ENCODE results near the gene POMT1.

The POMT1 gene

DNA sequence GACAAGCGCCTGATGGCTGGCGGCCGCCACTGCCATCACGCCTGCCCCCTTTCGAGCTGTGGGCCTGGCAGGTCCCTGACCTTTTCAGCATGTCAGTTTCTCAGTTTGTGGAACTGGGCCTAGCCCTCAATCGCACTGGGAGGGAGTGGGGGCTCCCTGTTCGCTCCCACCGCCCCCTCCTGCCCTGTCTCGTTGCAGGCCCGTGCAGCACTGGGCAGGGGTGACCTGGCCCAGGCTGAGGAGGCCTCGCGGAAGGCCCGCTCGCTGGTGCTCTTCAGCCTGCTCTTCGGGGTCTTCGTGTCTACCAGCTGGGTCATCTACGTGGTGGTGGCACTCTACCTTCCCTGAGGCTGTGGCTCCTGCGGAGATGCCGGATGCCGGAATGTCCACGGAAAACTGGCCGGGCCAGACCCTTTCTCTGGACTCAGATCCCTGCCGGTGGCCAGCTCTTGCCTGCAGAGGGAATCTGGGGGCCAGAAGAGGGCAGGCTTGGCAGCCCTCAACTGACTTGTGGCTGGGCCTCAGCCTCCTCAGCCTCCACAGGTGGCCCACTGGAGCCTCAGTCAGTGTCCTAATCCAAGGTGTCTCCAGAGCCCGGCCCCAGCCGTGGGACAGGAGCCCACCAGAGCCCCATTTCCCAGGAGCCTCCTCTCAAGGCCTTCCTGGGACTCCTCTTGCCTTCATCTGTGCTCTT, 55.3 kb downstream of the POMT1 start:
- no peak for DNase-seq

- no peak for DNase-seq
Measured at GRCh38 chr9:131559421-131560000, 56.8 kb downstream of the POMT1 start.

- no peak for DNase-seq
Measured at GRCh38 chr9:131562032-131562959, 59.6 kb downstream of the POMT1 start.

DNA sequence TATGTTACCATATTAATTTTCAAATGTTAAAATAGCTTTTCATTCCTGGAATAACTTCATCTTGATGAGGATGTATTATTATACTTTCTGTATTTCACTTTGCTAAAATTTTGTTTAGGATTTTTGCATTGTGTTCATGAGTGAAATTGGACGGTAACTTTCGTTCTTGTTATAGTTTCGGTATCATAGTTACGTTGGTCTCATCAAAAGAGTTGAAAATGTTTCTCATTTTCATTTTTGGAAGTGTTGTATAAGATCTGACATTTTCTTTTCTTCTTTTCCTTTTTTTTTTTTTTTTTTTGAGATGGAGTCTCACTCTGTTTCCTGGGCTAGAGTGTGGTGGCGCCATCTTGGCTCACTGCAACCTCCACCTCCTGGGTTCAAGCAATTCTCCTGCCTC, 62.7 kb downstream of the POMT1 start:
- DNase-seq, result no peak

- DNase-seq, result no peak
Measured at GRCh38 chr9:131566158-131566557, 63.4 kb downstream of the POMT1 start.

GRCh38 chr9:131567910-131568309, 65.2 kb downstream of the POMT1 start:
- DNase-seq, result no peak
